SH-SY5Y (cell line): ENCODE measurements around the gene ZNF516.

Experiments
- GATA2 ChIP-seq: IDR thresholded peaks from 2 replicates; pipeline ENCODE4 v1.6.1; 2011; ENCODE audit warnings: mild to moderate bottlenecking, low read depth, low read length
- GATA3 ChIP-seq: IDR thresholded peaks from 2 replicates; pipeline ENCODE4 v1.6.1; 2011; ENCODE audit warnings: low read depth, mild to moderate bottlenecking, low read length, moderate library complexity

The ZNF516 gene

GRCh38 chr18:76441002-76441667, 53.9 kb downstream of the ZNF516 start:
- TF ChIP-seq GATA3 (no peak), GATA2 (no peak)

GRCh38 chr18:76437910-76438309, 57.1 kb downstream of the ZNF516 start:
- no peak for TF ChIP-seq GATA3
- TF ChIP-seq GATA2 = no peak

- no peak for TF ChIP-seq GATA3
- no peak for TF ChIP-seq GATA2
Measured at GRCh38 chr18:76437011-76437410, 58.0 kb downstream of the ZNF516 start.

GRCh38 chr18:76436342-76436741, 58.7 kb downstream of the ZNF516 start:
- TF ChIP-seq GATA2 (no peak), GATA3 (no peak)

GRCh38 chr18:76435316-76435989, 59.6 kb downstream of the ZNF516 start:
- TF ChIP-seq GATA3 = no peak
- TF ChIP-seq GATA2 = no peak

- no peak for TF ChIP-seq GATA3
- TF ChIP-seq GATA2 = no peak
Measured at GRCh38 chr18:76434452-76434851, 60.6 kb downstream of the ZNF516 start.

GRCh38 chr18:76433788-76434187, 61.3 kb downstream of the ZNF516 start:
- TF ChIP-seq GATA2 (no peak), GATA3 (no peak)

GRCh38 chr18:76432970-76433767, 61.9 kb downstream of the ZNF516 start:
- TF ChIP-seq GATA2 (peak; percentile 81), GATA3 (no peak; the same call in 1 of the 2 replicates)

GRCh38 chr18:76432274-76432755, 62.7 kb downstream of the ZNF516 start:
- TF ChIP-seq GATA2 (no peak), GATA3 (no peak)

GRCh38 chr18:76431437-76432273, 63.4 kb downstream of the ZNF516 start:
- TF ChIP-seq GATA2 (no peak), GATA3 (no peak)

- TF ChIP-seq GATA3 (no peak), GATA2 (no peak)
Measured at GRCh38 chr18:76430636-76431035, 64.4 kb downstream of the ZNF516 start.

- TF ChIP-seq GATA3 = no peak
Measured at GRCh38 chr18:76429262-76430126, 65.5 kb downstream of the ZNF516 start.
